ENCODE results near the gene EEF2K.
A peak's percentile ranks its signal among the peaks of the same experiment; 100 is the strongest.
"Not testable (repeated sequence)": the region's sequence is repeated elsewhere in the genome, so short reads cannot be mapped to it uniquely, and the experiment has no call there.

EEF2K gene

DNA sequence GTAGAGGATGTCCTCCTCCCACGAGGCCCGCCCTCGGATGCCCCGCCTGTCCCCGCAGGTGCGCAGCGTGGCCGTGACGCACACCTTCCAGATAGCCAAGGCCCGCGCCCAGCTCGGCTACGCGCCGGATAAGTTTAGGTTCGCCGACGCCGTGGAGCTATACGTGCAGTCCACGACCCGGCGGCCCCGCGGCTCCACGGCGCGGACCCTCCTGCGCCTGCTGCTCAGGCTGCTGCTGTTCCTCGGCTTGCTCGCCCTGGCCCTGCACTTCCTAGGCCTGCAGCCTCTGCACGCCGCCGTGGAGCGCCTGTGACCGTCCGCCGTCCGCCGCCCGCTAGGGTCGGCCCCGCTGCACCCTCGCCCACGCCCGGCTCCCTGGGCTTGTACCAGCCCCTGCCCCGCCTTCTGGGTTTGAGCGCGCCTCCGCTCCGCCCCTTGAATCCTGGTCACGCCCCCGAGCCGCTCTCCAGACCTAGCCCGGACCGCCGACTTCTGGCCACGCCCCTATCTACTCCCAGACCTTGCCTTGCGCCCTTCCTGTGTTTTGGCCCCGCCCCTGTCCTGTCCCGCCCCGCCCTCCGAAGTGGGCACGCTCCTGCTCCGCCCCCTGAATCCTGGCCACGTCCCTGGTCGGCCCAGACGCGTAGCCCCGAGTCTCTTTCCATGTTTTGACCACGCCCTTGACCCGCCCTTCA is 15.8 kb upstream of the EEF2K start:
- no peak for DNase-seq (ENCODE audit: low spot score)

DNA sequence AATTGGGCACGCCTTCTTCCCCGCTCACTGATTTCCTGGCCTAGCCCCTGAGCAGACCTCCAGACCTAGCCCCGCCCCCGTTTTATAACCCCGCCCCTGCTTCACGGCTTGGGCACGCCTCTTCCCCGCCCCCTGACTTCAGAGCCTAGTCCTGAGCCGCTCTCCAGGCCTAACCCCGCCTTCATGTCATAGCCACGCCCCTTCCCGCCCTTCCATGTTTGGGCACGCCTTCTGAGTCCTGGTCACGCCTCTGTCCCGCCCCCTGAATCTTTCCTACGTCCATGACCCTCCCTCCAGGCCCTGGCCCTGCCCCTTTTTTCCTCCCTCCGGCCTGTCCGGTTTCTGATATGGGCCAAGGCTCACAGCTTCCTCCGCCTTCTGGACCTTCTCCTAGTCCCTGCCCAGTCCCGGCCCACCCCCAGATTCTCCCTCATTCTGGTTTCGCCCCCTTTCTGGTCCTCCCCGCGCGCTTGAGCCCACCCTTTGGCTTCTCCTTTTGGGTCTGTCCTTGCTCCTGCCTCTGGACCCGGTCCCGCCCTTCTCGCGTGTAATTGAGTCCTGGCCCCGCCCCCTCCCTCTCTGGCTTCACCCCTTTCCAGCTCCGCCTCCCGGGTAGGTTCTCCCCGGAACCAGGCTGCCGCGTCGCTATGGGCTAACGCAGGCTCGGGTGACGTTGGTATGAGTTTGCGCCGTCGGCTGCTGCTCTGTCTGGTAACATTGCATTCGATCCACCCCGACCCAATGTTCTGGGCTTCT is 15.1 kb upstream of the EEF2K start:
- DNase-seq (ENCODE audit: low spot score), result peak; percentile 98

DNA sequence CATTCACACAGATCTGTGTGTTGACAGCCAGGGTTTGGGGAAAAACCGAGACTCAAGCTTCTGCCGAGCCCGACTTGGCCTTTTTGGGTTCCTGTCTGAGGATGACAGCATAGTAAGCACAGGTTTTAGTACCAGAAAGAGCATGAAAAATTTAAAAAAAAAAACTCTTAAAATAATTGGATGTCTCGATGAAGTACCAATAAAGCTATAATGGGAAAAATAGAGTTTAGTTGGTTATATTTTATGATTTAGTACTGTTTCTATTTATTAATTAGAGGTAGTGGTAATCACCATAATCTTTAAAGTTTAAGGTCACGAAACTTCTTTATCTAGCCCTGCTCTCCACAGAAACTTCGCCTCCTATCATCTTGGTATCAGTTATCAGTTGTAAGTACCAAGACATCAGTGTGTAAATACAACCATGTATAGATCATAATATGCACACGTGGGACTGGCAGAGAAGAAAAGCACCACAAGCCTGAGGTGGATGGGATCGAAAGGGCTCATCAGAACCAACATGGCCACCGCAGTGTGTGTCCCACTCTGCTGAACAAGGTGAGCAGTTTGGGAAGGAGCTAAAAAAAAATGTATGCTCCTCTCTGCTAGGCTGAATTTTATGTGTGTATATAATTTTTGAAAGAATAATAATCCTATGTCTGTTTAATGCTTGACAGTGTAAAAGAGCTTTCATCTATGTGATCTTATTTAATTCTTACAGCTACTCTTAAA is 14.4 kb upstream of the EEF2K start:
- no peak for DNase-seq (ENCODE audit: low spot score)

DNA sequence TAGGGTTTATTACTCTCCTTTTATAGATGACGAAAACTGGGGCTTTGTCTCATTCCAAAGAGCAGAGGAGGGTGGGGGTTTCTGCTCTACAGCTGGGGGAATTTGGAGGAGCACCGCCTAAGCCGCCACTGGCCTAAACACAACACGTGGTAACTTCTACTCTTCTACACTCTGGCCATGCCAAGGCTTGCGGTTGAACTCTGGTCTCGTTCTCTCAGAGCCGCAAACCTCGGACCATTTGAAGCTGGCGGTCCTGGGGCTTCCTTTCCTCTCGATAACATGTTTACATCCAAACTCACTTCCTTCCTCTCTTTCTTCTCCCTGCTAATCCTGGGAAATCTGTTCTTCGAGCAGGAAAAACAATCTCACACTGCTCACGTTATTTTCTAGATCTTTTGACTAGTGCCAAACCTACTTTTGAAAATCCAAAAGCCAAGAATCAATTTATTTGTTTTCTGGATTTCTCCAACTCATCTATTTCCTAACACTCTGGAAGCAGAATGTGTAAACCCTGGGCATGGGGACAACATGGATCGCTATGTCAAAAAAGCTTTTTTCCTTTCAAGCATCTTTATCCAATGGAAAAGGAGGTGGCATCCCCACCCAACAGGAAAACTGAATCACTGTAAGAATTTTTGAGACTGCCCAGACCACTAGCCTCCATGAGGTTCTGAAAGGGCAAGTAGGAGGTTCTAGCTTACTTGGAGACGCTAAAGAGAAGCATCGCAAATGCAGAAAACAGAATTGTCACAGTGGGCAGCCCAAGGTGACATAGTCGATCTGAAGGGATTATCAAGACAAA is 13.6 kb upstream of the EEF2K start:
- no peak for DNase-seq (ENCODE audit: low spot score)

DNA sequence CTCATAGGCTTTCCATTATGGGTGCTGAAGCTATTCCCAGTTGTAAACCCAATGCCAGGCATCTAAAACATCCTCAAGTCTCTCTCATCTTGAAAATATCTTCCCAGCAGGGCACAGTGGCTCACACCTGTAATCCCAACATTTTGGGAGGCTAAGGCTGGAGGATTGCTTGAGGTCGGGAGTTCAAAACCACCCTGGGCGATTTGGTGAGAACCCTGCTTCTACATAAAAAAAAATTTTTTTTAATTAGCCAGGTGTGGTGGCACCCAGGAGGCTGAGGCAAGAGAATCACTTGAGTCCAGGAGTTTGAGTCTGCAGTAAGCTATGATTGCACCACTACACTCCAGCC is 13.0 kb upstream of the EEF2K start:
- DNase-seq (ENCODE audit: low spot score), result no peak

DNA sequence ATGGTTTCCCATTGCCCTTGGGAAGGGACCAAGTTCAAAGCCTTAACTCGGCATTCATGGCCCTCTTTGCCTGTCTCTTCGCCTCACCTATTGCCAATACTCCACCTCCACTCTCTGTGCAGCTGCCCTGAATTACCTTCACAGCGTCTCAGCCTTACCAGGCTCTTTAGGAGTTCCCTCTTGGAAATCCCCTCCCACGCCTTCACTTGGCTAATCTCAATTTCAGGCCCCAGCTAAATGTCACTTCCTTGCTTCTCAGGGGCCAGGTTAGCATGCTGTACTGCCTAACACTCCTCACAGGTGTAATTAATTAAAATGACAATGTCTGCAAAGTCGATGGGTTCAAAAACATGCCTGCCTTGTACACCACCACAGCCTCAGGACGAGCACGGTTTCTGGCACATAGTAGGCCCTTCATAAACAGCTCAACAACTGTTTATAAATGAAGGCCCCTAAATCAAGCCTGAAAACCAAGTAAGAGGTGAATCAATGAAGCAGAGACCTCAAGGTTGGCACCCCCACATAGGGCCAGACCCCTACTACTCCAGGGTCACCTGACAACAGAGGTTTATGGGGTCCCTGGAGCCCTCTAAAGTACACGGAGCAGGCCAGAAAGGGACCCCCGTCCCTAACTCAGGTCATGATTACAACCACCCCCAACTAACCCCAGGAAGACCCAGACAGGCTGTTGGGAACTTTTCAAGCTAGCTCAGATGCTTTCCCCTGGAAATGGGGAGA is 11.2 kb upstream of the EEF2K start:
- no peak for DNase-seq (ENCODE audit: low spot score)

DNA sequence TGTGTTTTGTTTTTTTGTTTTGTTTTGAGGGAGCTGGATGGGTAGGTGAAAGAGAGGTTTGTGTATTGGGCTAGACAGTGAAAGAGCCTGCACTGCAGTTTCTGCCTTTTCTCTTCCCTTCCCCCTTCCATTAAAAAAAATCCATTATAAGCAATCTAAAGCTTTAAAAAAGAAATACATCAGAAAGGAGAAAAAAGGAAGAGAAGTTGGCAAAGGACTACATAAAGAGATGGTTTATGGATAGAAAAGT is 10.7 kb upstream of the EEF2K start:
- no peak for DNase-seq (ENCODE audit: low spot score)

DNA sequence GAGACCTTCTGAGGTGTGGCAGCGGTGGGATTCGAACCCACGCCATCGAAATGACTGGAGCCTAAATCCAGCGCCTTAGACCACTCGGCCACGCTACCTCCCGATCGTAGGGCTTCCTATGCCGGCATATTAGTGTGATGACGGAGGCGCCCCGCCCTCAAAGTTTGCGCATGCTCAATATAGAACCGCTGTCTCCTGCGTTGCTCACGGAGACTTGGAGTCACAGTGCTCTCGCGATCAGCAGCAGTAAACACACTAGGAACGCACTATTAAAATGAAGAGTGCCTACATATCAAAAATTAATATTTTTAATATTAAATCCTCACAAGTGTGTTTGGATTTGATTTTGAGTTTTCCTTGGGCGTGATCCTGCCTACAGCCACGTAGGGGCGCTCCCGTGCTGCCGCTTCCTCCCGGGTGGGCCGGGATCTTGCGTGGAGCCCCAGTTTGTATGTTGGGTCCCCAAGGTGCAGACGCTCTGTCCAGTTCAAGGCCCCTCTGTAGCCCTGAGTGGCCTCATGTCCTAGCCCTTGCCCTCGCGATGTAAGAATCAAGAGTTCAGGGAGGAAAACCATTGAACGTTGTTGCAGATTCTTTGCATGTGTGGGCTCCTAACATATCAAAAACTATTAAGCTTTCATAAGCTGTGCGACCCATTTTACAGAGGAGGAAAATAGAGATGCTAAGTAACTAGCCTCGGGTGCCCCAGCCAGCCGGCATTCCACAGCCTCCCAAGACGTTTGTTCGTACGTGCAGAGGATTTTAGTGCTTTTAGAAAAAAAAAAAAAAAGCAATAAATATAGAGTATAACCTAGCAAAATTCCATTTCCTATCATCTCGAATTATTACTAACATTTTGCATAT is 10.2 kb upstream of the EEF2K start:
- DNase-seq (ENCODE audit: low spot score), result peak; percentile 85

DNA sequence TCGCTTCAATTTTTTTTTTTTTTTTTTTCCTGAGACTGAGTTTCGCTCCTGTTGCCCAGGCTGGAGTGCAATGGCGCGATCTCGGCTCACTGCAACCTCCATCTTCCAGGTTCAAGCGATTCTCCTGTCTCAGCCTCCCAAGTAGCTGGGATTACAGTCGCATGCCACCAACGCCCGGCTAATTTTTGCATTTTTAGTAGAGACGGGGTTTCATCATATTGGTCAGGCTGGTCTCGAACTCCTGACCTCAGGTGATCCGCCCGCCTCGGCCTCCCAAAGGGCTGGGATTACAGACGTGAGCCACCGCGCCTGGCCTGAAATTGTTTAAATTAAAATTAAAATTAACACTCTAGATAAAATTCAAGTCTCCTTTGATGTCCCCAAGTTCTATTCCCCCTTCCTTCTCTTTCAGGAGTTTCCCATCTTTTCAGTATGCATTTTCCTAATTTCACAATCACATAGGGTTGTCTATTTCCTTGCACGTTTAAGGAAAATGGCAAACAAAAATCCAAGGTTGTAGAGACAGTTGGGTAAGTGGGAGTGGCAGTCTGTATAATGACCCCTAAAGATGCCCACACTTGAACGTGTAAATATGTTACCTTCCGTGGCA is 9.4 kb upstream of the EEF2K start:
- not testable (repeated sequence) for DNase-seq (ENCODE audit: low spot score)

DNA sequence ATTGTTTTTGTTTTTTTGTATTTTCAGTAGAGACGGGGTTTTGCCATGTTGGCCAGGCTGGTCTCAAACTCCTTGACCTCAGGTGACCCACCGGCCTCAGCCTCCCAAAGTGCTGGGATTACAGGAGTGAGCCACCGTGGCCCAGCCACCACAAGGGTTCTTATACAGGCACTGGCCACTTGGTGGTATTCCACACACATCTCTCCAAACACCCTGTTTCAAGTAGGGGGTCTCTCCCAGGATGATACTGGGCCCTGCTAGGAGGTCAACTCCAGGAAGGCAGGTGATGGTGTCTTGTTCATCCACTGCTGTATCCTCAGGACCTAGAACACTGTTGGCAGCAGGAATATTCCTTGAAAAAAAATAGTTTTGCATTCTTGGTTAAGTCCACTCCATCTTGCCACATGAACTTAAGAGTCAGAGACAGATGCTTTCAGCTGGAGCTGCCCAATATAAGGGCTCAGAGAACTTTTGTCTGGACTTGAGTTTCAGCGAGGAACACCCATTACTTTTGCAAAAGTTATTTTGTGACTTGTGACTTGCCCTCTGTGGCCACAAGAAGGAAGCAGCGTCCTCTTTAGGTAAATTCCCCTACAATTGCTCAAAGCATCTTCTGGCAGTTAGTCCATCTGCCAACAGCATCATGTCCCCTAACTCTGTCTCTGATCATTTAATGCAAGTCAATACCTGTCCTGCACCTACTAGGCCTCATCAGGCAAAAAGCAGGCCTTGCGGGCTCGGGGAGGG is 7.4 kb upstream of the EEF2K start:
- peak; percentile 48 for DNase-seq (ENCODE audit: low spot score)

DNA sequence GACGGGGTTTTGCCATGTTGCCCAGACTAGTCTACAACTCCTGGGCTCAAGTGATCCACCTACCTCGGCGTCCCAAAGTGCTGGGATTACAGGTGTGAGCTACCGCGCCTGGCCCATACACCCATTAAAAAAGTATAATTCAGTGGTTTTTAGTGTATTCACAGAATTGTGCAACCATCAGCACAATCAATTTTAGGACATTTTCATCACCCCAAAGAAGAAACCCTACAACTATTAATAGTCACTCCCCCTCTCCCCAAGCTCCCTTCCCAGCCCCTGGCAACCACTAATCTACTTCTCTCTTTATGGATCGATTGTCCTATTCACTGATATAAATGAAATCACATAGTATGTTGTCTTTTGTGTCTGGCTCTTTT is 3.8 kb upstream of the EEF2K start:
- no peak for DNase-seq (ENCODE audit: low spot score)

DNA sequence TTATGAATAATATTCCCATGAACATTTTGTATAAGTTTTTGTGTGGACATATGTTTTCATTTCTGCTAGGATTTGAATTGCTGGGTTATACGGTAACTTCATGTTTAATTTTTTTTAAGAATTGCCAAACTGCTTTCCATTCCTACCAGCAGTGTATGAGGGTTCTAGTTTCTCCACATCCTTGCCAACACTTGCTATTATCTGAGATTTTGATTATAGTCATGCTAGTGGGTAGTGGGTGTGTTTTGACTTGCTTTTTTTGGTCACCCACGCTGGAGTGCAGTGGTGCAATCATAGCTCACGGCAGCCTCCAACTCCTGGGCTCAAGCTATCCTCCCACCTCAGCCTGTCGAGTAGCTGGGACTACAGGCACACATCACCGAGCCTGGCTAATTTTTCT is 3.0 kb upstream of the EEF2K start:
- no peak for DNase-seq (ENCODE audit: low spot score)

DNA sequence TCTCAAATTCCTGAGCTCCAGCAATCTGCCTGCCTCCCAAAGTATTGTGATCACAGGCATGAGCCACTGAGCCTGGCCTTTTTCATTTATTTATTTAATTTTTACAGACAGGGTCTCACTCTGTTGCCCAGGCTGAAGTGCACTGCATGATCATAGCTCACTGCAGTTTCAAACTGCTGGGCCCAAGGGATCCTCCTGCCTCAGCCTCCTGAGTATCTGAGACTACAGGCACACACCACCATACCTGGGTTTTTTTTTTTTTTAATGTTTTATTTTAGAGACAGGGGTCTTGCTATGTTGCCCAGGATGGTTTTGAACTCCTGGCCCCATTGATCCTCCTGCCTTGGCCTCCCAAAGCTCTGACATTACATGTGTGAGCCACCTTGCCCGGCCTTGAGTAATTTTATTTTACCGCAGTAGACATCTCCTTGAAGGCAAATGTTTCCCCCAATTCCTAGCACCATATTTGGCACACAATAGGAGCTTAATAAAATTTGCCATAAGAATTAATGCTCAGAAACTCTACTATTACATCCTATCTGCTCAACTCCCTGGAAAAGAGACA is 1.9 kb upstream of the EEF2K start:
- no peak for DNase-seq (ENCODE audit: low spot score)

DNA sequence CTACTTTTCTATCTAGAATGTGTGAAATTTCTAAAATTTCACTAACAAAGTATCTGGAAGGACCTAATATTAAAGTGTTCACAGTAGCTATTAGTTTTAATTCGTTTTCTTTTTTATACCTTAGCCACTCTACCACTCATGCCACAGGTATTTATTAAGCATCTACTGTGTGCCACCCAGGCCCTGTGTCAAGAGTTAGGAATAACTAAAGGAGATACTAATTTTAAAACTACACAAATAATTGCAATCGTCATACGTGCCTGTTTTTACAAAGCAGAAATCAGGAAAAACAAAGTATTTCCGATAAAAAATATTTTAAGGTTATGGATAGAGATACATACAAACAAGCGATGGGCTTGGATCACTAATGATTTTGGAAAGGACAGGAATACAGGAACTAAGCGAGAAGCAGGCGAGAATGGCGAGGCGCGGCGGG is 483 bp upstream of the EEF2K start:
- no peak for DNase-seq (ENCODE audit: low spot score)

DNA sequence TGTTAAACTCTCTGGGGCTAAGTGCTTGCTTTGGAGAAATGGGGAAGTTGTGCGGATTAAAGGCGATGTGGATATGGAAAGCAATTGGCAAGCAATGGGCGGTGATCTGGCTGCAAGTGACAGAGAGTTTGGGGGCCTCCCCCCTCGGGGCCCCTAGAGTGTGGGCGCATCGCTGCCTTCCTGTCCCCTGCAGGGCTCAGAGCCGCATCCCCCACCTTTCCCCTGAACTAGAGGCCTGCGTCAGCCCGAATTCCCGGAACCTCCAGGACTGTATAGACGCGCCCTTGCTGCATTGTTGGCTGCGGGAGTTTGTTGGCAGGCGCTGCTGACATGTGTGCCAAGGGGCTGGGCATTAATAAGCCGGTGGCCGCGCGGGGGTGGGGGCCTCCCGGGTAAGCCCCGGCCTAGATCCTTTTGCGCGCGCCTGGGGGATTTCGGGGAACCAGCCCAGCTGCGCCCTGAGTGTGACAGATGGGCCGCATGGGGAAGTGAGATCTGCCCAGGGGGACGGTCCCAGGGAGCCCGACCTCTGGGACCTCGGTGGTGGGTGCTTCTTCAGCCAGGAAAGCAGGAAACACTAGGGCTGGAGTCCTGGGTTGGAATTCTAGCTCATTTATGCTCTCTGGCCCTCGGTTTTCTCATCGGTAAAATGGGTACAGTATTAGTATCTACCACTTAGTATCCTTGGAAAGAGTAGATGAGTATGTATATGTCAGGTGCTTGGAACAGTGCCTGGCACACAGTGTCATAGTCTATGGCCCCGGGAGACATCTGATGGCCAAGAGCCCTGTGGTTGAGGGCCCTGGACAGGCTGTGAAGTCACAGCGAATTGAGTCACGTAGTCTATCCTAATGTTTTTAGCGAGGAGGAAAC is 1.0 kb downstream of the EEF2K start:
- peak; percentile 70 for DNase-seq (ENCODE audit: low spot score)

DNA sequence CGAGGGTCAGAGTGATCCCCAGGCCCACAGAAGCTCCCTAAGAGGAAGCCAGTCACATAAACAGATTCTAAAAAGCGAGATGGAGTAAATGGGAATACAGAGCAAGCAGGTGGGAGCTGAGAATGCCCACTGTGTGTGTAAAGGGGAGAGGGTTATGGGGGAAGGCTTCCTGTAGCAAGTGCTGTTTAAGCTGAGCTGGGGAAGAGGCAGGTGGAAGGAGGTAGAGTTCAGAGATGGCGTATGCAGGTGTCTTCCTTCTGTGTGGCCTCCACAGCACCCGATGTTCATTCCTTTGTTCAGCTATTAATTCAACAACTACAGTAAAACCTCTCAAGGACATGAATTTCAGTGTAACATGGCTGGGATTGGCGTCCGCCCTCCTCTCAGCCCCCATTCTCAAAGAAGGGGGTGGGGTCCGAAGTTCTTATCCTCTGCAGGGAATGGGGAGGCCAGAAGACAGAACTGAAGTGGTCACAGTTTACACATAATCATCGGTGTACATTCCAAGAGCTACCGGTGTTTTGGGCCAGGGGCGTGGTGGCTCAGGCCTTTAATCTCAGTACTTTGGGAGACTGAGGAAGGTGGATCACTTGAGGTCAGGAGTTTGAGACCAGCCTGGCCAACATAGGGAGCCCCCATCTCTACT is 1.8 kb downstream of the EEF2K start:
- no peak for DNase-seq (ENCODE audit: low spot score)

DNA sequence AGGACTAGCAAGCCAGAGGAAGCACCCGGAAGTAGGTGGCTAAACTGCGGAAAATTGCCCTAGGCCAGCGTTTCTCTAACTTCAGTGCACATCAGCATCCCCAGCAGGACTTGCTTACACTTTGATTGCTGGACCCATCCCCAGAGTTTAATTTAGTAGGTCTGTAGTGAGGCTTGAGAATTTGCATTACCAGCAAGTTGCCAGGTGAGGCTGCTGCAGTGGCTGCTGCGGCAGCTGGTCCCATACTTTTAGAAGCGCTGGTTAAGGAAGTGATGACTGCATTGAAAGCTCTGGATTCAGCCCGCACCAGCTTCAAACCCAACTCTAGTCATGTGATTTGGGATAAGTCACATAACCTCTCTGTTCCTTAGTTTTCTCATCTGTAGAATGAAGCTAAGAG is 4.2 kb downstream of the EEF2K start:
- DNase-seq (ENCODE audit: low spot score), result no peak

DNA sequence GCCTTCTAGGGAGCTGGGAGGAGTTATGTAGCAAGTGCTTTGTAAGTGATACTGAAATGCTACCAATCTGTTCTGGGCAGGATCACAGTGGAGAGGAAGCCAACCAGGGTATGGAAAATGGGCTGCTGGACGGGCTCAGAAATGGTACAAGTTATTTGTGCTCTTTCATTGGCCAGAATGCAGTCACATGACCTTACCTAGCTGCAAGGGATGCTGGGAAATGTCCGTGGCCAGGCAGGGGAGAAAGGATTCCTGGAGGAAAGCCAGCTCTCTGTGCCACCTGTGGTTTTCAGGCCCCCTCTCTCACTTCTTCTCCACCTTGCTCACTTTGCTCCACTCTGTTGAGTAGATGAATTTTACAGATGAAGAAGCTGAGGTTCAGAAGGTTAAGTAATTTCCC is 4.8 kb downstream of the EEF2K start:
- DNase-seq (ENCODE audit: low spot score), result no peak
